Prostate gland (tissue), 2 donors: Measurements from ENCODE around the gene SH3BP4. TPM values are rescaled to one million over a fixed set of nuclear protein-coding genes. Genes with fewer than 3 reads are reported as not detected.
A peak's percentile ranks its signal among the peaks of the same experiment; 100 is the strongest.

Experiments
- DNase-seq: peaks from one replicate; pipeline ENCODE4 v3.0.0-alpha.2; 2019; ENCODE audit warnings: low spot score
- H3K27ac ChIP-seq, 2 donors: fragments of 200-600 bp; sonication (generic); 2 replicates each; pipeline ENCODE4 v1.5.1; 2017 to 2019
- H3K27me3 ChIP-seq: fragments of 200-600 bp; sonication (generic); replicated peaks from 2 replicates; pipeline ENCODE4 v1.5.1; 2019; ENCODE audit not compliant: insufficient read depth
- H3K36me3 ChIP-seq, 2 donors: fragments of 200-600 bp; sonication (generic); 1 replicate in 1 of 2; 2 replicates in 1 of 2; pipeline versions ENCODE4 v1.5.1 to v1.8.1; 2017 to 2019
- H3K4me1 ChIP-seq: fragments of 200-600 bp; sonication (generic); replicated peaks from 2 replicates; pipeline ENCODE4 v1.5.1; 2019
- H3K4me3 ChIP-seq, 2 donors: fragments of 200-600 bp; sonication (generic); 2 replicates each; pipeline ENCODE4 v1.5.1; 2017 to 2019
- H3K9me3 ChIP-seq: fragments of 200-600 bp; sonication (generic); 2 replicates; pipeline ENCODE4 v1.5.1; 2017
- CTCF ChIP-seq, 4 experiments: fragments of 200-600 bp in 2 of 4; fragments of 450-650 bp in 2 of 4; sonication (generic) in 2 of 4; IDR thresholded peaks; 1 replicate in 3 of 4; 2 replicates in 1 of 4; pipeline ENCODE4 v1.5.1; 2016 to 2019; ENCODE audit warnings: antibody characterized with exemption in 4 of 4, mild to moderate bottlenecking in 2 of 4, moderate library complexity in 2 of 4
- POLR2A ChIP-seq: fragments of 450-650 bp; IDR thresholded peaks from one replicate; pipeline ENCODE4 v1.6.1; 2016; ENCODE audit warnings: antibody characterized with exemption, mild to moderate bottlenecking
- POLR2AphosphoS5 ChIP-seq: sonication (generic); formaldehyde crosslinking; IDR thresholded peaks from one replicate; pipeline ENCODE4 v1.6.1; 2017; ENCODE audit warnings: antibody characterized with exemption
- WGBS: methylation state at CpG from one replicate; pipeline ENCODE4 v1.1.5; 2018; 5-methylcytosine and 5-hydroxymethylcytosine counted together
- intact Hi-C: fragments of 100-400 bp; cut with DNase I; formaldehyde crosslinking; loops from one replicate; pipeline ENCODE4 v1.14.2; 2022
- total RNA-seq, 2 donors: library from RNA; depleted of rRNA; stranded (reverse); fragments of >200 nt; gene quantifications; one replicate each; pipeline ENCODE4 v1.1.0, GENCODE V29; 2016

SH3BP4 gene
- total RNA-seq, 2 donors from 2014 or later, result 86.7 to 134 TPM

DNA sequence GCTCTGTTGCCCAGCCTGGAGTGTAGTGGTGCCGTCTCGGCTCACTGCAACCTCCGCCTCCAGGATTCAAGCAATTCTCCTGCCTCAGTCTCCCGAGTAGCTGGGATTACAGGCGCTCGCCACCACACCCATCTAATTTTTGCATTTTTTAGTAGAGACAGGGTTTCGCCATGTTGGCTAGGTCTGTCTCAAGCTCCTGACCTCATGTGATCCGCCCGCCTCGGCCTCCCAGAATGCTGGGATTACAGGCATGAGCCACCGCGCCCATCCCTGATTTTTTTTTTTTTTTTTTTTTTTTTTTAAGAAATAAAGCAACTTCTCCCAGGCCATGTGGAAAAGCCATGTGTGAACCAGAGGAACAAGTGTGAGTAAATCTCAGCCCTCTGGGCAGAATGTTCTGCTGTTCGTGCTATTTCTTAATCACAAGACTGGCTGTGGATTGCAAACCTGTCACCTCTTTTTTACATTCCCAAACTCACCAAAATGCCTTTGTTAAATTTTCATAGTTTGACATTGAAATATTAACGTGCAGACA, 6.4 kb upstream of the SH3BP4 start:
- no peaks in the 10 kb centered on the region for H3K9me3 ChIP-seq
- no peak overlapping the region for H3K4me3 ChIP-seq
- DNase-seq, result no peak
- WGBS, result 89% methylated on average over 14 of the region's 14 CpGs
- H3K27me3 ChIP-seq, result no peaks in the 10 kb centered on the region
- TF ChIP-seq POLR2AphosphoS5 (no peak), POLR2A (no peak), CTCF (IDR thresholded peaks at IDR 0.05) (no peak)
- H3K36me3 ChIP-seq, result no peaks in the 10 kb centered on the region
- H3K4me1 ChIP-seq, result no peaks in the 10 kb centered on the region
- no peak overlapping the region for H3K27ac ChIP-seq
- intact Hi-C loops, result no loop called here

GRCh38 chr2:234947556-234947955, 4.3 kb upstream of the SH3BP4 start:
- Histone ChIP-seq H3K27ac (no peak overlapping the region), H3K9me3 (no peaks in the 10 kb centered on the region), H3K4me1 (no peaks in the 10 kb centered on the region), H3K36me3 (no peaks in the 10 kb centered on the region), H3K27me3 (no peaks in the 10 kb centered on the region), H3K4me3 (no peak overlapping the region)
- TF ChIP-seq CTCF (IDR thresholded peaks at IDR 0.05) (no peak), POLR2A (no peak), POLR2AphosphoS5 (no peak)
- intact Hi-C loops, result no loop called here
- DNase-seq, result no peak
- WGBS, result 91% methylated on average over 3 of the region's 3 CpGs

DNA sequence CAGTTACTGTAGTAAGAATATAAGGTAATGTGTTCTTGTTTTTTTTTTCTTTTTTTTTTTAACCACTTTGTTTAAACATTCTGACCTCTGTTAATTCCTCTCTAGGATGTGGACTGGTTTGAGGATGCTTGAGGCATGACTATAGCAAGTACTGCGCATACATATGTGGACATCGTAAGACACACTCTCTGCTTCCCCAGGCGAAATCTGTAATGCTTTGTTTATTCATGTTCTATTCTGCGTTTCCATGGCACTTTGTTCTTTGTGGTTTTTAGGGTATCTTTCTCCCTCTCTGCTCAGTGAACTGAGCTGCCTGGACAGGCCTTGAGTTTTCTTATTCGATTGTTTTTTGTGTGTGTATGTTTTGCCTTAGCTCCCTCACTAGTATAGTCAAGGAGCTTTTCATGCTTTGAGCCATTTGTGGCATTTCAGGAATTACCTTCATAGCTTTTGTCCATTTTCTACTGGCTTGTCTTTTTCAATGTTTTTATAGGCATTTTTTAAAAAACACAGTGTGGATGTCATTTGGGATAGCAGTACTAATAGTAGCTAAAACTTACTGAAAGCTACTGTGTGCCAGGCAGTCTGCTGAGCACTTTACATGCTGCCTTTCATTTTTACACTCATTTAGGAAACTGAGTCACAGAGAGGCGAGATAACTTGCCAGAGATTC, 1.9 kb upstream of the SH3BP4 start:
- no peak for DNase-seq
- H3K27ac ChIP-seq, result peak overlapping the region in 1 of 2 donors; percentile 89
- H3K4me3 ChIP-seq, result no peak overlapping the region
- no peaks in the 10 kb centered on the region for H3K4me1 ChIP-seq
- H3K9me3 ChIP-seq, result no peaks in the 10 kb centered on the region
- H3K27me3 ChIP-seq, result no peaks in the 10 kb centered on the region
- intact Hi-C loops, result no loop called here
- H3K36me3 ChIP-seq, result no peaks in the 10 kb centered on the region
- WGBS, result 58% methylated on average over 6 of the region's 6 CpGs
- TF ChIP-seq POLR2A (no peak), POLR2AphosphoS5 (peak; percentile 20)

DNA sequence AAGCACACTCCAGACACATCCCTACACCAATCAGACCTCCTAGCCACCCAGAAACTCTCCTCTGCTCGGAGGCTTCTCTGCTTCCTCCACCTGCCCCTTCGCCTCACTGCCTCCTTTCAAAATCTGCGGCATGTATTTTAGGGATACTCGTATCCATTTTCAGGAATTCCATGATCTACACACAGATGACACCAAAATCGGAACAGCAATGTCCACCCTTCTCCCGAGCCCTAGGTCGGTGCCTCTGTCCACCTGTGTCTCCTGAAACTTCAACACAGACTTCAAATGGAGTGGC, 1.4 kb upstream of the SH3BP4 start:
- 68% methylated on average over 7 of the region's 7 CpGs for WGBS
- no peak overlapping the region for H3K4me3 ChIP-seq
- H3K9me3 ChIP-seq, result no peaks in the 10 kb centered on the region
- intact Hi-C loops, result no loop called here
- DNase-seq, result no peak
- H3K4me1 ChIP-seq, result no peaks in the 10 kb centered on the region
- H3K27me3 ChIP-seq, result no peaks in the 10 kb centered on the region
- H3K27ac ChIP-seq, result peak overlapping the region; percentile 86 to 89
- TF ChIP-seq POLR2A, result no peak
- no peak for TF ChIP-seq CTCF (IDR thresholded peaks at IDR 0.05)
- TF ChIP-seq POLR2AphosphoS5, result no peak
- H3K36me3 ChIP-seq, result no peaks in the 10 kb centered on the region

DNA sequence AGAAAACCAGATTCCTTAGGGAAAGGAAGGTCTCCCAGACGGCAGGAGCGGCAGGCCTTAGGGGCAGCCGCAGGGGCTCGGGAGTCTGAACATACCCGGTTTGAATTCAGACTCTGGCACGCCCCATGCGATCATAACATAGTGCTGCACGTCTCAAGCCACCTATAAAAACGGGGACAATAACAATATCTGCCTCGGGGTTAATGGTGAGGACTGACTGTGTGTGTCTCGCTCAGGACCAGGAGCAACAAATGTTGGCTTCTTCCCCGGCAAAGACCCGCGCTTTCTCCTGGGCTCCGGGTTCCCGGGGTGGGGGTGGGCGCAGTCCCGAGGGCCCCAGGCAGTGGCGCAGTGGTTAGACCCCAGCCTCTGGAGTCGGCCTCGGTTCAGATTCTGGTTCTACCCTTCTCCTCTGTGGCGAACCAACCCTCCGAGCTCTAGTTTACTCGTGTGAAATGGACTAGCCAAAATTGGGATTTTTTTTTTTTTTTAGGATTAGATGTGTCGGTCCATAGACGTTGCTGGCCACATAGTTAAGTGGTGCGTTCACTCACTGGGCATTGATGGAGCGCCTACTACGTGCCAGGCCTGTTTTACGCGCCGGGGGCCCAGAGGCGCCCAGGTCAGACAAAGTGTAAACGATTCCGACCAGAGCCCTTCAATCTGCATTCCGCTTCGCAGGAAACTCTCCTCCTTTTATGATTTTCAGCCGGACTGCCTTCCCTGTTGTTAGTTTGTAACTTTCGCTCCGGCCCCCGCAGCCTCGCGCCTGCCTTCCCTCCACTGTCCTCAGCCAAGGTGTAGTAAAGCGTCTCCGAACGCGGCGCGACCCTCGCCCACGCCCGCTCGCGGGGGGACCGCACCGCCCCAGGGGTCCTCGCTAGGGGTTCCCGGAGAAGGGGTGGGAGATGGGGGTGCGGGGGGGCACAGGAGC, 820 bp upstream of the SH3BP4 start:
- Histone ChIP-seq H3K9me3 (no peaks in the 10 kb centered on the region), H3K4me3 (peak overlapping the region; percentile 62 to 92), H3K27me3 (no peaks in the 10 kb centered on the region), H3K36me3 (no peaks in the 10 kb centered on the region), H3K27ac (peak overlapping the region; percentile 86 to 89), H3K4me1 (no peaks in the 10 kb centered on the region)
- 18% methylated on average over 54 of the region's 59 CpGs for WGBS
- TF ChIP-seq CTCF (IDR thresholded peaks at IDR 0.05) (no peak), POLR2AphosphoS5 (no peak), POLR2A (no peak)
- peak; percentile 36 for DNase-seq
- intact Hi-C loops, result no loop called here
